Peyer's patch (tissue), 4 donors: Measurements from ENCODE around the gene RFC1. TPM values are rescaled to one million over a fixed set of nuclear protein-coding genes. Genes with fewer than 3 reads are reported as not detected.

Experiments
- DNase-seq, 3 donors: peaks; one replicate each; pipeline ENCODE4 v3.0.0-alpha.2; 2017 to 2019
- H3K27ac ChIP-seq, 4 donors: fragments of 200-600 bp; sonication (generic); one replicate each; pipeline ENCODE4 v1.5.1; 2016 to 2019
- H3K27me3 ChIP-seq, 2 donors: fragments of 200-600 bp; sonication (generic); one replicate each; pipeline ENCODE4 v1.5.1; 2019
- H3K36me3 ChIP-seq, 3 donors: fragments of 200-600 bp; sonication (generic); one replicate each; pipeline ENCODE4 v1.5.1; 2016 to 2019
- H3K4me1 ChIP-seq, 4 donors: fragments of 200-600 bp; sonication (generic); one replicate each; pipeline ENCODE4 v1.5.1; 2016 to 2019
- H3K4me3 ChIP-seq, 4 donors: fragments of 200-600 bp; sonication (generic); 1 replicate in 3 of 4; 2 replicates in 1 of 4; pipeline ENCODE4 v1.5.1; 2016 to 2019; ENCODE audit warnings: mild to moderate bottlenecking in 1 of 4
- H3K9me3 ChIP-seq, 4 donors: fragments of 200-600 bp; sonication (generic); one replicate each; pipeline ENCODE4 v1.5.1; 2016 to 2019; ENCODE audit warnings: mild to moderate bottlenecking in 1 of 4
- POLR2A ChIP-seq, 2 donors: fragments of 450-650 bp; IDR thresholded peaks; one replicate each; pipeline ENCODE4 v1.5.1; 2017; ENCODE audit warnings: antibody characterized with exemption in 2 of 2, mild to moderate bottlenecking in 2 of 2, moderate library complexity in 2 of 2
- total RNA-seq, 4 donors: library from RNA; depleted of rRNA; stranded (reverse); fragments of >200 nt; gene quantifications; one replicate each; pipeline ENCODE4 v1.1.0, GENCODE V29; 2016
- TF ChIP-seq, protein P1 (sequence below), 6 experiments: fragments of 450-650 bp in 4 of 6; fragments of 200-600 bp in 2 of 6; sonication (generic) in 1 of 6; IDR thresholded peaks; one replicate each; pipeline ENCODE4 v1.5.1; 2017 to 2019; ENCODE audit warnings: antibody characterized with exemption in 6 of 6, mild to moderate bottlenecking in 3 of 6, moderate library complexity in 1 of 6

Gene RFC1
- total RNA-seq, 4 donors from 2014 or later, result 15.0 to 49.5 (median 43.6) TPM

GRCh38 chr4:39349326-39349725 is 16.8 kb downstream of the RFC1 start:
- TF ChIP-seq, protein P1, sequence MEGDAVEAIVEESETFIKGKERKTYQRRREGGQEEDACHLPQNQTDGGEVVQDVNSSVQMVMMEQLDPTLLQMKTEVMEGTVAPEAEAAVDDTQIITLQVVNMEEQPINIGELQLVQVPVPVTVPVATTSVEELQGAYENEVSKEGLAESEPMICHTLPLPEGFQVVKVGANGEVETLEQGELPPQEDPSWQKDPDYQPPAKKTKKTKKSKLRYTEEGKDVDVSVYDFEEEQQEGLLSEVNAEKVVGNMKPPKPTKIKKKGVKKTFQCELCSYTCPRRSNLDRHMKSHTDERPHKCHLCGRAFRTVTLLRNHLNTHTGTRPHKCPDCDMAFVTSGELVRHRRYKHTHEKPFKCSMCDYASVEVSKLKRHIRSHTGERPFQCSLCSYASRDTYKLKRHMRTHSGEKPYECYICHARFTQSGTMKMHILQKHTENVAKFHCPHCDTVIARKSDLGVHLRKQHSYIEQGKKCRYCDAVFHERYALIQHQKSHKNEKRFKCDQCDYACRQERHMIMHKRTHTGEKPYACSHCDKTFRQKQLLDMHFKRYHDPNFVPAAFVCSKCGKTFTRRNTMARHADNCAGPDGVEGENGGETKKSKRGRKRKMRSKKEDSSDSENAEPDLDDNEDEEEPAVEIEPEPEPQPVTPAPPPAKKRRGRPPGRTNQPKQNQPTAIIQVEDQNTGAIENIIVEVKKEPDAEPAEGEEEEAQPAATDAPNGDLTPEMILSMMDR (IDR thresholded peaks at IDR 0.05), result no peak
- no peak for TF ChIP-seq POLR2A (IDR thresholded peaks at IDR 0.05)
- DNase-seq, result no peak
- H3K4me1 ChIP-seq, result peaks cover 0 to 12% (median 6%) of the 10 kb centered on the region in 4 donors
- H3K27me3 ChIP-seq, result no peaks in the 10 kb centered on the region
- no peaks in the 10 kb centered on the region for H3K9me3 ChIP-seq
- peaks cover 0 to 20% (median 0%) of the 10 kb centered on the region in 3 donors for H3K36me3 ChIP-seq
- no peak overlapping the region for H3K27ac ChIP-seq
- no peak overlapping the region for H3K4me3 ChIP-seq

DNA sequence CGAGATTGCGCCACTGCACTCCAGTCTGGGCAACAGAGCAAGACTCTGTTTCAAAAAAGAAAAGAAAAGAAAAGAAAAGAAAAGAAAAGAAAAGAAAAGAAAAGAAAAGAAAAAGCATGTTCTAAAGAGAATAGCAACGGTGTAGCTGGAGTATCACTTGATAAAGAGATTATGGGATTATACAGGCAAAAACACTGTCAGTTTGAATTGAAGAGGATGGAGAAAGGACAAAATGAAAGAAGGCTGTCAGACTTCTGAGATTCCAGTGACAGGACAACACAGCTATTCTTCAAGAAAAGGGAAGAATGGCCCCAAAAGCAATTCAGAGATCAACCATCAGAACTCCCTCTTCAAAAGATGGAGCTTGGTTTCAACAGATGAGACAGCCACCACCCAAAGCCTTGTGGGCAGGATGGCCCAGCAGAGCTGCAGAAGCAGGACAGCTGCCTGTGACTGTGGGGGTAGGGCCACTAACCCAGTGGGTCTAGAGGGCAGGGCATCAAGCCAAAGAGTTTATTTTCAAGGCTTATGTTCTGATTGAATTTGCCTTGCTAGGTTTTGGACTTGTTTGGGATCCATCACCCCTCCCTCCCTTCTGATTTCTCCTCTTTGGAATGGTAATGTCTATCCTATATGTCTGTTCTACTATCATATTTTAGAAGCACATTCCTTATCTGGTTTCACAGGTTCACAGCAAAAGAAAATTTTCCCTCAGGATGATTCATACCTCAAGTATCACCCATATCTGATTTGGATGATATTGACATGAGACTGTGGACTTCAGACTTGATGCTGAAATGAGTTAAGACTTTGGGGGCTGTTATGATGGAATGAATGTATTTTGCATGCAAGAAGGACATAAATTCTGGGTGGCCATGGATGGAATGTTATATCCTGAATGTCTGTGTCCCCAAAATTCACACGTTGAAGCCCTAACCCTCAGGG is 17.5 kb downstream of the RFC1 start:
- H3K36me3 ChIP-seq, result peaks cover 0 to 21% (median 0%) of the 10 kb centered on the region in 3 donors
- DNase-seq, result no peak
- no peak overlapping the region for H3K27ac ChIP-seq
- H3K4me1 ChIP-seq, result peaks cover 0 to 9% (median under 1%) of the 10 kb centered on the region in 4 donors
- TF ChIP-seq, protein P1 (IDR thresholded peaks at IDR 0.05), result no peak
- TF ChIP-seq POLR2A (IDR thresholded peaks at IDR 0.05), result no peak
- H3K4me3 ChIP-seq, result no peak overlapping the region
- no peaks in the 10 kb centered on the region for H3K27me3 ChIP-seq
- H3K9me3 ChIP-seq, result no peaks in the 10 kb centered on the region

DNA sequence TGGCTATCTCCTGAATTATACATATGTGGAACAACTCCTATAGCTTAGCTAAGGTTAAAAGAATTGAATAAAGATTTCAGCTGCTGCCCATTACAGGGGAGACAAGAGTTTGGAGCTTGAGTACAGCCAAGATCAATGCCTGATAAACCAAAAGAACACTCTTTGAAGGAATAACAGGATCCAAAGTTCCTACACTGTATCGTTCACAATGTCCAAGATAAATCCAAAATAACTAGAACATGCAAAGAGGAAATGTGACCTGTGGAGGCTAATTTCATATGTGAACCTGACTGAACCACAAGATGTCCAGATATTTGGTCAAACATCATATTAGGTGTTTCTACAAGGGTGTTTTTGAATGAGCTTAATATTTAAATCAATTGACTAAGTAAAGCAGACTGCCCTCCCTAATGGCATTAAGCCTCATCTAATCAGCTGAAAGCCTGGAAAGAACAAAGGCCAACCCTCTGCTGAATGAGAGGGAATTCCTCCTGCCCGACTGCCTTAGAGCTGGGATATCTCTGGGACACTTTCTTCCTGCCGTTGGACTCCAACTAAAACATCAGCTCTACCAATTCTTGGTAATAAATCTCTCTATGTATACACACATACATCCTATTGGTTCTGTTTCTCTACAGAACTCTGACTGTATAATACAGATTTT is 19.2 kb downstream of the RFC1 start:
- no peak for DNase-seq
- no peaks in the 10 kb centered on the region for H3K9me3 ChIP-seq
- H3K4me3 ChIP-seq, result no peak overlapping the region
- TF ChIP-seq, protein P1 (IDR thresholded peaks at IDR 0.05), result no peak
- no peak for TF ChIP-seq POLR2A (IDR thresholded peaks at IDR 0.05)
- H3K27ac ChIP-seq, result no peak overlapping the region
- no peaks in the 10 kb centered on the region for H3K4me1 ChIP-seq
- peaks cover 0 to 21% (median 0%) of the 10 kb centered on the region in 3 donors for H3K36me3 ChIP-seq
- H3K27me3 ChIP-seq, result no peaks in the 10 kb centered on the region

GRCh38 chr4:39342731-39343130 is 23.4 kb downstream of the RFC1 start:
- Histone ChIP-seq H3K9me3 (no peaks in the 10 kb centered on the region), H3K27ac (no peak overlapping the region), H3K4me1 (no peaks in the 10 kb centered on the region), H3K27me3 (no peaks in the 10 kb centered on the region), H3K36me3 (peaks cover 0 to 5% (median 0%) of the 10 kb centered on the region in 3 donors), H3K4me3 (no peak overlapping the region)
- DNase-seq, result no peak
- no peak for TF ChIP-seq POLR2A (IDR thresholded peaks at IDR 0.05)
- TF ChIP-seq, protein P1 (IDR thresholded peaks at IDR 0.05), result no peak

GRCh38 chr4:39341075-39341725 is 25.0 kb downstream of the RFC1 start:
- Histone ChIP-seq H3K27ac (no peak overlapping the region), H3K36me3 (peaks cover 0 to 5% (median 0%) of the 10 kb centered on the region in 3 donors), H3K4me1 (no peaks in the 10 kb centered on the region), H3K27me3 (no peaks in the 10 kb centered on the region), H3K4me3 (no peak overlapping the region), H3K9me3 (no peaks in the 10 kb centered on the region)
- TF ChIP-seq, protein P1 (IDR thresholded peaks at IDR 0.05), result no peak
- TF ChIP-seq POLR2A (IDR thresholded peaks at IDR 0.05), result no peak
- no peak for DNase-seq
